GM12878 (cell line): ENCODE measurements around the gene KRT6C. TPM values are rescaled to one million over a fixed set of nuclear protein-coding genes. Genes with fewer than 3 reads are reported as not detected.

Experiments
- ATAC-seq: fragments of 200-7000 bp; cut with Tn5 transposase; 3 replicates; pipeline ENCODE4 v1.9.1; 2020; ENCODE audit warnings: mild to moderate bottlenecking, moderate library complexity
- BruUV-seq: library from RNA; stranded (reverse); fragments of 400-500 nt; replicated peaks from 2 replicates; lab custom pipeline; 2021; lab: Mats Ljungman, UMichigan
- CTCF ChIA-PET: fragments of 300-600 bp; sonication (Branson Sonifier 250); formaldehyde crosslinking; extraction: SDS; loops from one replicate; lab custom pipeline; 2021; ENCODE audit warnings: inconsistent platforms; lab: Yijun Ruan, JAX
- POLR2A ChIA-PET: fragments of 350-600 bp; formaldehyde crosslinking; extraction: SDS; loops from one replicate; lab custom pipeline; 2021; ENCODE audit warnings: inconsistent platforms; lab: Charles Lee
- RAD21 ChIA-PET: fragments of 300-600 bp; sonication (Branson Sonifier 250); formaldehyde crosslinking; loops from one replicate; lab custom pipeline; 2023; ENCODE audit warnings: antibody characterized with exemption; ENCODE audit not compliant: unreplicated experiment; lab: Charles Lee
- SMC1A ChIA-PET: fragments of 300-600 bp; sonication (Branson Sonifier 250); formaldehyde crosslinking; loops from one replicate; lab custom pipeline; 2023; ENCODE audit not compliant: unreplicated experiment, uncharacterized antibody; lab: Charles Lee
- DNase-seq: peaks from one replicate; pipeline ENCODE4 v3.0.0-alpha.2; 2011; ENCODE audit warnings: low read depth, low spot score
- FAIRE-seq: peaks from 3 replicates; lab custom pipeline; 2011; peaks lifted over from hg19 to GRCh38; lab: Jason Lieb, UNC
- H2AFZ ChIP-seq: 2 replicates; pipeline ENCODE4 v1.6.0; 2011; ENCODE audit warnings: low read depth, low read length, control low read depth; ENCODE audit not compliant: control insufficient read depth
- H3K27ac ChIP-seq: 2 replicates; pipeline ENCODE4 v1.5.1; 2011; ENCODE audit warnings: control low read depth; ENCODE audit not compliant: control insufficient read depth, insufficient read depth
- H3K27me3 ChIP-seq, 2 experiments: replicated peaks in 1 of 2; 2 replicates each; pipeline versions ENCODE4 v1.6.0 to v1.6.1; 2011; ENCODE audit warnings: low read length in 1 of 2; ENCODE audit not compliant: control insufficient read depth in 2 of 2, insufficient read depth in 2 of 2
- H3K36me3 ChIP-seq, 2 experiments: 2 replicates each; pipeline ENCODE4 v1.5.1; 2011; ENCODE audit warnings: low read length in 1 of 2; ENCODE audit not compliant: control insufficient read depth in 2 of 2, insufficient read depth in 2 of 2
- H3K4me1 ChIP-seq: 2 replicates; pipeline ENCODE4 v1.6.1; 2011; ENCODE audit warnings: mild to moderate bottlenecking, low read length, moderate library complexity, mixed read lengths; ENCODE audit not compliant: control insufficient read depth, insufficient read depth
- H3K4me2 ChIP-seq: 2 replicates; pipeline ENCODE4 v1.6.0; 2011; ENCODE audit warnings: control low read depth; ENCODE audit not compliant: control insufficient read depth, insufficient read depth
- H3K4me3 ChIP-seq: fragments of 200-600 bp; sonication (generic); 2 replicates; pipeline ENCODE4 v1.5.1; 2016
- H3K79me2 ChIP-seq: 2 replicates; pipeline ENCODE4 v1.6.0; 2011; ENCODE audit warnings: low read length; ENCODE audit not compliant: control insufficient read depth, insufficient read depth
- H3K9ac ChIP-seq: 2 replicates; pipeline ENCODE4 v1.8.0; 2011; ENCODE audit warnings: low read length, control low read depth, mixed read lengths; ENCODE audit not compliant: control insufficient read depth, insufficient read depth
- H3K9me3 ChIP-seq: replicated peaks from 3 replicates; pipeline ENCODE4 v1.5.1; 2011; ENCODE audit warnings: mild to moderate bottlenecking, low read length; ENCODE audit not compliant: control insufficient read depth, insufficient read depth
- H4K20me1 ChIP-seq: 2 replicates; pipeline ENCODE4 v1.6.0; 2011; ENCODE audit not compliant: control insufficient read depth, insufficient read depth
- BACH1 ChIP-seq: fragments of 450-650 bp; IDR thresholded peaks from 2 replicates; pipeline ENCODE4 v1.6.1; 2017; ENCODE audit warnings: mild to moderate bottlenecking, borderline replicate concordance
- BHLHE40 ChIP-seq, 2 experiments: fragments of 450-650 bp in 1 of 2; IDR thresholded peaks; 2 replicates each; pipeline ENCODE4 v1.6.1; 2011 to 2017; ENCODE audit warnings: low read depth in 2 of 2, borderline replicate concordance in 1 of 2, improper control_type of control experiment in 1 of 2, low read length in 1 of 2, mild to moderate bottlenecking in 1 of 2
- E2F8 ChIP-seq: fragments of 450-650 bp; IDR thresholded peaks from 2 replicates; pipeline ENCODE4 v1.6.1; 2018; ENCODE audit warnings: mild to moderate bottlenecking, low read depth, moderate library complexity; ENCODE audit not compliant: partially characterized antibody
- EED ChIP-seq: sonication (generic); IDR thresholded peaks from 2 replicates; pipeline ENCODE4 v1.6.1; 2016; ENCODE audit warnings: antibody characterized with exemption, low read depth
- EP300 ChIP-seq, 2 experiments: fragments of 150-350 bp in 1 of 2; IDR thresholded peaks; 2 replicates each; pipeline ENCODE4 v1.6.1; 2011 to 2012; ENCODE audit warnings: low read depth in 2 of 2, low read length in 2 of 2, borderline replicate concordance in 1 of 2, improper control_type of control experiment in 1 of 2, inconsistent platforms in 1 of 2; ENCODE audit not compliant: control insufficient read depth in 1 of 2
- IKZF1 ChIP-seq: fragments of 450-650 bp; conservative IDR thresholded peaks from 2 replicates; pipeline ENCODE4 v1.6.1; 2017; ENCODE audit warnings: antibody characterized with exemption, mild to moderate bottlenecking
- NRF1 ChIP-seq: conservative IDR thresholded peaks from 2 replicates; pipeline ENCODE4 v1.6.1; 2011; ENCODE audit warnings: mild to moderate bottlenecking, low read depth, low read length, improper control_type of control experiment
- POLR2AphosphoS2 ChIP-seq: IDR thresholded peaks from 2 replicates; pipeline ENCODE4 v1.6.1; 2011; ENCODE audit warnings: low read depth, mild to moderate bottlenecking, low read length, improper control_type of control experiment, moderate library complexity
- STAT1 ChIP-seq: fragments of 450-650 bp; conservative IDR thresholded peaks from 2 replicates; pipeline ENCODE4 v1.6.1; 2014; ENCODE audit warnings: antibody characterized with exemption, mild to moderate bottlenecking
- TBL1XR1 ChIP-seq: IDR thresholded peaks from 2 replicates; pipeline ENCODE4 v1.6.1; 2012; ENCODE audit warnings: low read depth, low read length, improper control_type of control experiment
- TCF7 ChIP-seq: IDR thresholded peaks from 2 replicates; pipeline ENCODE4 v1.6.1; 2014; ENCODE audit warnings: antibody characterized with exemption, borderline replicate concordance
- ZNF687 ChIP-seq: fragments of 450-650 bp; IDR thresholded peaks from 2 replicates; pipeline ENCODE4 v1.6.1; 2017; ENCODE audit warnings: mild to moderate bottlenecking, moderate library complexity
- WGBS: methylation state at CpG from one replicate; pipeline ENCODE4 v1.1.6; 2016; ENCODE audit warnings: low lambda C conversion rate; ENCODE audit not compliant: insufficient replicate concordance, insufficient coverage; ENCODE audit errors: missing lambda C conversion rate; 5-methylcytosine and 5-hydroxymethylcytosine counted together
- in situ Hi-C: fragments of 300-500 bp; cut with MboI; formaldehyde crosslinking; loops from 9 replicates; pipeline ENCODE4 v1.14.3; 2018; ENCODE audit warnings: mixed read lengths
- intact Hi-C: fragments of 100-400 bp; cut with micrococcal nuclease; formaldehyde crosslinking; loops from one replicate; pipeline ENCODE4 v1.14.2; 2022; ENCODE audit not compliant: unreplicated experiment
- polyA plus RNA-seq, 11 experiments: library from polyadenylated mRNA; depleted of rRNA in 4 of 11; unstranded in 6 of 11; stranded (reverse) in 5 of 11; fragments of >200 nt; fragmentation: Nextera tagmentation in 4 of 11; fragmentation: Illumina TruSeq in 1 of 11; extraction: Ambion mirVana in 4 of 11; extraction: Trizol in 1 of 11; gene quantifications; 1 replicate in 1 of 11; 2 replicates in 10 of 11; pipeline versions ENCODE4 v1.2.1 to v1.2.3, GENCODE V29; 2011 to 2016; ENCODE audit warnings: inconsistent platforms in 2 of 11, missing spikeins in 2 of 11, low read depth in 1 of 11
- total RNA-seq, 4 experiments: library from RNA; depleted of rRNA in 3 of 4; stranded (reverse); fragments of >200 nt in 3 of 4; fragmentation: Illumina TruSeq in 1 of 4; extraction: Trizol in 1 of 4; gene quantifications; 2 replicates each; pipeline versions ENCODE4 v1.2.1 to v1.2.3, GENCODE V29; 2013 to 2021
- TF ChIP-seq, protein P1 (sequence below): fragments of 450-650 bp; IDR thresholded peaks from 2 replicates; pipeline ENCODE4 v1.6.1; 2014; ENCODE audit warnings: mild to moderate bottlenecking

The KRT6C gene
- total and polyA plus RNA-seq, 10 of the 15 experiments (the other 5 are each of a cell fraction or from before 2014, with no cell fraction given) = not detected

DNA sequence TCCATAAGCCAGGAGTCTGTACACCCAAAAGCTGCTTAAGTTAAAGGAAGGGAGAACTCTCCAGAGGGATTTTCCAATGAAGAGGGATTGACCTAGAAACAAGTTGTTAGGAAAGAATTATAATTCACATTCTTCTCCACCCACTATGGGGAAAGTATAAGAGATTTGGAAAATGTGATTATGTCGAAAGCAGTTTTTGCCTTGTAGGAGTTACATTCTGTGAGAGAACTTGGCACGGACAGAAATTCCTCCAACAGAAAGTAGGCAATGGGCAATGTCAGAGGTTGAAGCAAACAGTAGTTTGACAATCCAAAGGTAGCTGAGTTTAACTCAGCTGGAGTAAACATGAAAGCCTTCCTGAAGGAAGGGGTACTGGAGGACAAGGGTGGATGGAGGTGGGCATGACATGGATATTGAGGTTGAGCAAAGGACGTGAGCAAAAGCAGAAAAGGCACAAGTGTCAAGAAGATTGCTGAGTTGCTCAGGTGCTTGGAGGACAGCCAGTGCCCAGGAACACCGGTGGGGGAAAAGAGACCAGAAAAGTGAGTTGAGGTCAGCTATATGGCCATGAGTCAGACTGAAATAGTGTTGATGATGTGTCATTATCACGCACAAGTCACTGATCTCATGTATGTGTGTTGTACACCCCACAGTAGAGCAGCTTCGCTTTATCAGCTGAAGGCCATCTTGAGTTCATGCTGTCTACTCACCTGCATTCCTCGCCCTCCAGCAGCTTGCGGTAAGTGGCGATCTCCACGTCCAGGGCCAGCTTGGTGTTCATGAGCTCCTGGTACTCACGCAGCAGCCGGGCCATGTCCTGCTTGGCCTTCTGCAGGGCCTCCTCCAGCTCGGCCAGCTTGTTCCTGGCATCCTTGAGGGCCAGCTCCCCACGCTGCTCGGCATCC, 42.6 kb upstream of the KRT6C start (continued):
- no peak for TF ChIP-seq POLR2AphosphoS2
- no peak for TF ChIP-seq BACH1

GRCh38 chr12:52515319-52515646, 41.7 kb upstream of the KRT6C start:
- no peaks in the 10 kb centered on the region for H4K20me1 ChIP-seq
- H3K79me2 ChIP-seq = no peaks in the 10 kb centered on the region
- H3K27ac ChIP-seq = no peak overlapping the region
- ChIA-PET POLR2A (no interaction called here), SMC1A (no interaction called here), RAD21 (no interaction called here), CTCF (interaction anchor here (0.6 to 1.5 kb wide), 2 partner anchors 8 to 1332 kb away, joined by 3 to 5 read pairs; no protein-coding TSS in a partner anchor)
- no peak overlapping the region for H2AFZ ChIP-seq
- H3K9me3 ChIP-seq = no peaks in the 10 kb centered on the region; the same call in 1 of the 3 replicates
- intact Hi-C loops (no loop called here), in situ Hi-C loops (no loop called here)
- ATAC-seq = no peak
- H3K36me3 ChIP-seq = no peaks in the 10 kb centered on the region
- no peaks in the 10 kb centered on the region for H3K27me3 ChIP-seq
- BruUV-seq = no TSS peak
- H3K4me2 ChIP-seq = no peak overlapping the region
- no peaks in the 10 kb centered on the region for H3K4me1 ChIP-seq
- FAIRE-seq = no peak
- 30% methylated on average over 1 of the region's 1 CpG for WGBS
- no peak overlapping the region for H3K9ac ChIP-seq
- DNase-seq = no peak
- no peak overlapping the region for H3K4me3 ChIP-seq
- TF ChIP-seq E2F8 = no peak
- TF ChIP-seq STAT1 = no peak
- no peak for TF ChIP-seq POLR2AphosphoS2
- TF ChIP-seq IKZF1 = no peak
- no peak for TF ChIP-seq EED
- no peak for TF ChIP-seq TCF7
- no peak for TF ChIP-seq TBL1XR1
- TF ChIP-seq BHLHE40 (IDR thresholded peaks at IDR 0.05; ENCODE audit: borderline replicate concordance in 1 of 2, low read depth in 2 of 2, low read length in 1 of 2) = no peak
- TF ChIP-seq, protein P1, sequence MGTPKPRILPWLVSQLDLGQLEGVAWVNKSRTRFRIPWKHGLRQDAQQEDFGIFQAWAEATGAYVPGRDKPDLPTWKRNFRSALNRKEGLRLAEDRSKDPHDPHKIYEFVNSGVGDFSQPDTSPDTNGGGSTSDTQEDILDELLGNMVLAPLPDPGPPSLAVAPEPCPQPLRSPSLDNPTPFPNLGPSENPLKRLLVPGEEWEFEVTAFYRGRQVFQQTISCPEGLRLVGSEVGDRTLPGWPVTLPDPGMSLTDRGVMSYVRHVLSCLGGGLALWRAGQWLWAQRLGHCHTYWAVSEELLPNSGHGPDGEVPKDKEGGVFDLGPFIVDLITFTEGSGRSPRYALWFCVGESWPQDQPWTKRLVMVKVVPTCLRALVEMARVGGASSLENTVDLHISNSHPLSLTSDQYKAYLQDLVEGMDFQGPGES = no peak
- no peak for TF ChIP-seq EP300 (IDR thresholded peaks at IDR 0.05; ENCODE audit: borderline replicate concordance in 1 of 2, control insufficient read depth in 1 of 2, low read depth in 2 of 2, low read length in 2 of 2)
- TF ChIP-seq ZNF687 = no peak
- no peak for TF ChIP-seq NRF1
